Left forelimb (tissue), 1 donor: ENCODE measurements around the gene GLG1.
"Not testable (repeated sequence)": the region's sequence is repeated elsewhere in the genome, so short reads cannot be mapped to it uniquely, and the experiment has no call there.

Experiments used
- DNase-seq: peaks from one replicate; pipeline ENCODE4 v3.0.0-alpha.2; 2018; ENCODE audit warnings: low spot score

Gene GLG1

DNA sequence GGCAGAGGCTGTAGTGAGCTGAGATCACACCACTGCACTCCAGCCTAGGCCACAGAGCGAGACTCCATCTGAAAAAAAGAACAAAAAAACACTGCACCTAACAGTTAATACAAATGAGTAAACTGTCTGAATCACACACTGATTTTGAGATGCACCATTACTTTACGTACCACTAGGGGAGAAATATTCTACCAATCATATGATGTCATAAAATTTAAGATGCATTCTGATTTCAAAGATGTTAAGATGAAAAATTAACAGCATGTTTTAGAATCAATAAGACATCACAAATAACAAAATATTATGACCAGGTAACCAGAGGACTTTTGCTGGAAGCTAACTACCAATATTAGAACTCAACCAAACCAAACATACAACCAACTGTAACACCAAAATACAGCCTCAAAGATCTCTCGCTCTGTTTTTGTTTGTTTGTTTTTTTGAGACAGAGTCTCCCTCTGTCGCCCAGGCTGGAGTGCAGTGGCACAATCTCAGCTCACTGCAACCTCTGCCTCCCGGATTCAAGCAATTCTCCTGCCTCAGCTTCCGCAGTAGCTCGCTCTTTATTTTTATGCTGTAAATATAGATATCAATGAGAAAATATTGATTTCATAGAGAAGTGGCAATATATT is 31.6 kb downstream of the GLG1 start:
- no peak for DNase-seq

GRCh38 chr16:74574146-74574545 is 32.8 kb downstream of the GLG1 start:
- DNase-seq: no peak

DNA sequence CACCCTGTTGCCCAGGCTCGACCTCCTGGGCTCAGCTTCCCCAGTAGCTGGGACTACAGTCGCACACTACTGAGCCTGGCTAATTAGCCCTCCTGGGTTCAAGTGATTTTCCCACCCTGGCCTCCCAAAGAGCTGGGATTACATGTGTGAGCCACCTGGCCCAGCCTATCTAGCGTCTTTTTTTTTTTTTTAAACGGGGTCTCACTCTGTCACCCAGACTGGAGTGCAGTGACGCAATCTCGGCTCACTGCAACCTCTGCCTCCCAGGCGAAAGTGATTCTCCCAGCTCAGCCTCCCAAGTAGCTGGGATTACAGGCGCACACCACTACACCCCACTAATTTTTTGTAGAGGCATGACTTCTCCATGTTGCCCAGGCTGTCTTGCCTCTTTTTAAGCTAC is 33.3 kb downstream of the GLG1 start:
- DNase-seq: no peak

- DNase-seq: no peak
Observed at GRCh38 chr16:74570412-74571301, 36.3 kb downstream of the GLG1 start.

GRCh38 chr16:74568961-74569631 is 37.8 kb downstream of the GLG1 start:
- no peak for DNase-seq

DNA sequence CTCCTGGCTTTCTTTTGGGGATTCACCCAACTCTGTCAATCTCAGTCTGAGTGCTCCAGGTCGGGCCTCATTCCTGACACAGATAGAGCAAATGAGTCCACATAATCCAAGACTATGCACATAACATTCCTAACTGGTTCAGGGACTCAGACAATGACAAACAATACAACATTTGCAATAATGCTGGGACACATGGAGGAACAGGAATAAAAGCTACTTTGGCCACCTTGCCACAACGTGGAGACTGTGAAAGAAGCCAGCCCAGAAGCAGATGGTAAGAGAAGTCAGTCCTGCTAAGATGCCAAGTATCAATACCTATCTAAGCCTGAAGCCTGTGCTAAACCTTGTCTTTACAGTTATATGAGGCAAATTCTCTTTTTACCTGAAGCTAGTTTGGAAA is 39.0 kb downstream of the GLG1 start:
- no peak for DNase-seq

GRCh38 chr16:74565378-74565777 is 41.5 kb downstream of the GLG1 start:
- DNase-seq: no peak

DNA sequence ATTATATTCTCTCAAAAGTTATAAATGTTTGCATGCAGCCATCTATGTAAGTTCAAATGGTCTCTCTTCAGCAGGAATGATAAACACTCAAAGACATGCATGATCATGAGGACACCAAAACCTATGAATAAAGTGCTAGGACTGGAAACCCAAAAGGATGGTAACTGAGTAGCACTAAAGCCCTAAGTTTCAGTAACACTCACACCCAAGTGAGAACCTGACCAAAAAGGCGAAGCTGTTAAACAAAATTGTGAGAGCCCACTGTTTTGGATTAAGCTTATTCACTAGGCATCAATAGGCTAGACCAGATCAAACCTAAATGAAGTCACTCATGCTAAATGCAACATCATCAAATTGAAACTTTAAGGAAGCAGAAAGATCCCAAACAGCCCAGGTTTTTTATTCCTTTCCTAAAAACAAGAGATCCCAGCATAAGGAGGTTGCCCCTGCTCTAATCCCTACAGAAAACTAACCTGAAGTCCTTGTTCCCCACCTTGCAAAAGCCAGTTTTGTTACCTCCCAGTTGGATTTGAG is 42.4 kb downstream of the GLG1 start:
- DNase-seq: no peak

- no peak for DNase-seq
Observed at GRCh38 chr16:74563828-74564263, 43.1 kb downstream of the GLG1 start.

- DNase-seq: no peak
Observed at GRCh38 chr16:74562117-74562516, 44.8 kb downstream of the GLG1 start.

GRCh38 chr16:74561626-74562025 is 45.3 kb downstream of the GLG1 start:
- DNase-seq: no peak

DNA sequence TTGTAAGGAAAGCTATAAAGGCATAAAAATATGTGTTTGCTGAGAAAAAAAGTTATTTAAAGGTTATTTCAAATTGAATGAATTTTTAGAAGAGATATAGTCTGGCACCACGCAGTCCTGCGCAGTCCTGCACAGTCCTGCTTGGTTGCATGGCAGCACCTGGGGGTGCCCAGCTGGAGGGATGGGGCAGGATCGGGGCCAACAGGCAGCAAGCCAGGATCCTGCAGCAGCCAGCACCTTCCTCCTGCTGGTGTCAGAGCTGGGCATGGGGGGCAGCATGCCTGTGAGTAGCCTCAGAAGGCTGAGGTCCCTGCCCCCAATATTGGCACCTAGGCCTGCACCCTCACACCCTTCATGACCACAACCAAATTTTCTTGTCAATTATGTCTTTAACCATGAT is 46.0 kb downstream of the GLG1 start:
- no peak for DNase-seq

DNA sequence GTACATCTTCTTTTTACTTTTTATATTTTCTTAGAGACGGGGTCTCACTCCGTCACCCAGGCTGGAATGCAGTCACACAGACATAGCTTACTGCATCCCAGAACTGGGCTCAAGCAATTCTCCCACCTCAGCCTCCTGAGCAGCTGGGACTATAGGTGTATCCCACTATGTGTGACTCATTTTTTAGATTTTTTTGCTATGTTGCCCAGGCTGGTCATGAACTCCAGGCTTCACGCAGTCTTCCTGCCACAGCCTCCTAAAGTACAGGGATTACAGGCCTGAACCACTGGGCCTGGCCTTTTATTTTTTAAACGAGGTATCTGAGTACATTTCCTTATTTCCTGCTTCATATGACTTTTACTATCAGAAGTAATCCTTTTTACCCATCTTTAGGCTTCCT is 48.0 kb downstream of the GLG1 start:
- no peak for DNase-seq

DNA sequence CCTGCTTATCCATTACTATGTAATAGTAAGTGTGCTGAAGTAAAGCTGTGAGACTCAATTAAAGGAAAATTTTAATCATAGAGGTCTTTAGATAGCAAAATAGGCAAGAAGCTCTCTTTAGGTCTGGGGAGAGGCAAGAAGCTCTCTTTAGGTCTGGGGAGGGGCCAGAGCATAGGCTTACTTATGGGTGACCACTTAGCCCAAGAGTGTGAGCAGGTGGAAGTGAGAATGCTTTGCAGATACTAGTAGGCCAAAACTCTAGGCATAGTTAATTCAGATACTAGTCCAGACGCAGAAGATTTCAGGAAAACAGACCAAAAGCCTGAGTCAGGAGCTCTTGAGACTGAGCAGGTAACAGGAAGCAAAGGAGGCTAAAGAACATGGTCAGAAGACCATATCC is 49.6 kb downstream of the GLG1 start:
- DNase-seq: no peak

DNA sequence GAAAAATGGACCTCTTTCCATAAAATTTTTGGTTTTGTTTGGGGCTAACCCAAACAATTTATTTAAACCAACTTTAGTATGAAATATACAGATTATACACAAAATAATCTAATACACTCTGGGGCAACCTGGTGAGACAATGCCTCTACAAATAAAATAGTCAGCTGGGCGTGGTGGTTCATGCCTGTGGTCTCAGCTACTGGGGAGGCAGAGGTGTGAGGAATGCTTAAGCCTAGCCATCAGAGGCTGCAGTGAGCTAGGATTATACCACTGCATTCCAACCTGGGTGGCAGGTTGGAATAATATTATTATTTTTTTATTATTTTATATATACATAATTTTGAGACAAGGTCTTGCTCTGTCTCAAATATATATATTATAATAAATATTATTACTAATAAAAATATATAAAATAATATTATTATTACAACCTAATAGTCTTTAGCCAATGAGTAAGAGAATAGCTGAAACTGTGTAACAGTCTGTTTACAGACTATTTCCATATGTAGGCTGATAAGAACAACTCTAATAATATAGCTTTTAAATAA is 50.5 kb downstream of the GLG1 start:
- DNase-seq: no peak

- DNase-seq: not testable (repeated sequence)
Observed at GRCh38 chr16:74552357-74552756, 54.6 kb downstream of the GLG1 start.

DNA sequence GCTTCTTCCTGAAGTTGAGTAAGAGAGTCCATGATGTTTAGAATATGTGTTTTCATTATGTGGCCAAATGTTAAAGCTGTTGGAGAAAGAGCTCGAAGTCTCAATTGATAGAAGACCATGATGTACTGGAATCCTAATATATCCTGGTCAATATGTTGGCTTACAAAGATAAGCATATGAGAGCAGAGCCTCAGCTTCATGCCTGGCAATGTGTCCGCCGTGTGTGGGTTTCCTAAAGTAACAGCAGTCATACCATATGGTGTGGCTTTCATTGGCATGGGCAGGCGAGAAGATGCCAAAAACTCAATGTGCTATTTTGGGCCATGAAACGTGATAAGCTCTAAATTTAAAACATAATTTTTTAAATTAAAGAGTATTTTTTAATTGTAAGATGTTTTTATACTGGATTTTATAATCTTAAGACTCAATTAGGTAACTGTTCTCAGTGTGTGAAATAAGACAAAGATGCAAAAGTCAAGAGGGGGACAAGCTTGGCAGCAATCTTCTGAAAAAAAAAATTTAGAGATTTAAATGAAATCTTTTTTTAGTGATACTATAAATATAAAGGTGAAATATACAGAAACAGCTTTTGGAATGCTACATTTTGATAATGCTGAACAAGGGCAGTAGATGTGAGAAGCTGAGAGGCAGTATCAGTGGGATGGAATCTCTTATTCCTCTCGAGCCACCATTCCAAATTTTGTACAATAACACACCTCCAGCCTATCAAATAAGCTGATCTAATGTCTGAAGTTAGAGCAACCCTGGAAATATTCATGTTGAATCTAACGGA is 56.5 kb downstream of the GLG1 start:
- DNase-seq: not testable (repeated sequence)

- DNase-seq: not testable (repeated sequence)
Observed at GRCh38 chr16:74546112-74546511, 60.8 kb downstream of the GLG1 start.

- not testable (repeated sequence) for DNase-seq
Observed at GRCh38 chr16:74542911-74543578, 63.9 kb downstream of the GLG1 start.

- not testable (repeated sequence) for DNase-seq
Observed at GRCh38 chr16:74540663-74541062, 66.3 kb downstream of the GLG1 start.

- DNase-seq: not testable (repeated sequence)
Observed at GRCh38 chr16:74538801-74539200, 68.1 kb downstream of the GLG1 start.
